HL-60/S4 (cell line): Measurements from ENCODE around the gene TUFT1.
"Not testable (repeated sequence)": the region's sequence is repeated elsewhere in the genome, so short reads cannot be mapped to it uniquely, and the experiment has no call there.

Experiments used
- in situ Hi-C: fragments of 300-500 bp; cut with MboI; formaldehyde crosslinking; loops from 2 replicates; pipeline ENCODE4 v1.14.3; 2022; ENCODE audit warnings: low sequenced_read_pairs

The TUFT1 gene

DNA sequence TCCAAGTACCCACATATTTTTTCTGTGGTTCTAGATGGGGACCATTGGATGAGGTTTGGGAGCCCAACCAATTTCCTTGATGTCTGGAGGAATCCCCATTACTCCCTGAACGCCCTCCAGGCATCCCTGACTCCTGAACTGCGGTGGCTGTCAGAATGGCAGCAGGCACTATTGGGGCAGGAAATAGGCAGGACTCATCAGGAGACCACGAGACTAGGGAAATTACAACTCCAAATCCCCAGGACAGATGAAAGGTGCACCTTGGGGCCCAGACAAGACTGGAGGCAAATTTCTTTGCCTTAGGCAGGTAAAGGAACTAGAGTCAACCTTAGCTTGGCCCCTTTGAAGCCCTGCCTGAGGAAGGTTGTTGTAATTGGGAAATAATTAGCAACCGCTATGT lies 27.8 kb upstream of the TUFT1 start:
- in situ Hi-C loops = no loop called here

DNA sequence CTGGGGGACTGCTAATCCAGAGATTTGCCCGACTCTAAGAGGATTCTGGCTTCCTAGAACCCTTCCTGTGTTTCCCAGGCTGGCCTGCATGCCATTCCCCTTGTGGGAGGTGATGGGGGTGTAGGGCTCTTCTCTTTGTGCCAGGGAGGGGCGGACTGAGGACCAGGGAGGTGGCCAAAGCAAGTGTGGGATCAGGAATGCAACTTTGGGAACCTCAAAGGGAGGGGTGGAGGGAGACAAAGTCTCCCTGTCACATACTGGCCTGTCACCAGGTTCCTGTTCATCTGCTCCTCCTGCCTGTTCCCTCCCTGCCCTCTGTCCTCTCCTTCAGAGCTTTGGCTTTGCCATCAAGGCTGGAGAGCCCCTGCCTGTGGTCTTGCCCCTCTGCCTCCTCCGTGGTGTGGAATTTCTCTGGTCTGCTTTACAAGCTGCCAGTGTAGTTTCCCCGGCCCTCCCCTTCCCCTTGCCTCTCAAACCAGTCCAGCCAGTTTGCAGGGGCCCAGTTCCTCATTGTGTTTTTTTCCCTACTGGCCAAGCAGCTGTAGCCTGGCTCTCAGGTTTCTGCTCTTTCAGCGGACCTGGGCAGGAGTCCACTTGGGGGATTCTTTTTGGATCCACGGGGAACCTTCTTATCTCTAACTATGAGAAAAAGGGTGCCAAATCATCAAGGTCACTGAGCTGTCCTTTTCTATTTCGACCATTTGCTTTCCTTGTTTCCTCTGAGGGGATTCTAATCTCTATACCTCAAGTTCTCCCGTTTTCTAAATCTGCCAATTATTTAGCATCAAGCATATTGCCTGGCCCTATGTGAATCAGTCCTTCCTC lies 27.1 kb upstream of the TUFT1 start:
- in situ Hi-C loops = no loop called here

GRCh38 chr1:151513626-151514121 lies 26.4 kb upstream of the TUFT1 start:
- in situ Hi-C loops = no loop called here

DNA sequence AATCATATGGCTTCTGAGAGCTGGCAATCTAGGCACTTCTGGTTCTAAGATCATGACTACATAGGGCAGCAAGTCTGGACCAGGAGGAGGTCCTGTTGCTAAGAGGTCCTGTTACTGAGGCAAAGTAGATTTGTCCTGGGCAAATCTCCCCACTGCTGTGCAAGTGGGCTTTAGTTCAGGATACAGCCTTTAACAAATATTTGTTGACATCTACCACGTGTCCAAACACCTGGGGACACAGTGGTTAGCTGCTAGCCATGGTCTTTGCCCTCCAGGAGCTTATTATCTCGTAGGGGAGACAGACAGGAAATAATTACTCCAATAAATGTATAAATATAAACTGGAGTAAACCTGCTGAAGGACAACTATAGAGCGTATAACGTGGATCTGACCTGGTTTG lies 25.7 kb upstream of the TUFT1 start:
- in situ Hi-C loops = no loop called here

DNA sequence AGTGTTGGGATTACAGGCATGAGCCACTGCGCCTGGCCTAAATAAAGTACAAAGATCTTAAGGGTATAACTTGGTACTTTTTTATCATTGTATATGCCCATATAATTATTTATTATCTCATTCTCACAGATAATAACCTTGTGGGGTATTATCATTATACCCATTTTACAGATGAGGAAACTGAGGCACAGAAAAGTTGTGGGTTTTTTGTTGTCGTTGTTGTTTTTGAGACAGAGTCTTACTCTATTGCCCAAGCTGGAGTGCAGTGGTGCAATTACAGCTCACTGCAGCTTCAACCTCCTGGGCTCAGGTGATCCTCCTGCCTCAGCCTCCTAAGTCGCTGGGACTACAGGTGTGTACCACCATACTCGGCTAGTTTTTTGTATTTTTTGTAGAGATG lies 24.8 kb upstream of the TUFT1 start:
- in situ Hi-C loops = no loop called here

GRCh38 chr1:151516031-151516511 lies 24.0 kb upstream of the TUFT1 start:
- in situ Hi-C loops = no loop called here

- in situ Hi-C loops = no loop called here
Observed at GRCh38 chr1:151518431-151518830, 21.7 kb upstream of the TUFT1 start.

- in situ Hi-C loops = no loop called here
Observed at GRCh38 chr1:151518936-151519335, 21.2 kb upstream of the TUFT1 start.

GRCh38 chr1:151519667-151520066 lies 20.4 kb upstream of the TUFT1 start:
- in situ Hi-C loops = no loop called here

GRCh38 chr1:151520359-151520758 lies 19.8 kb upstream of the TUFT1 start:
- in situ Hi-C loops = no loop called here

DNA sequence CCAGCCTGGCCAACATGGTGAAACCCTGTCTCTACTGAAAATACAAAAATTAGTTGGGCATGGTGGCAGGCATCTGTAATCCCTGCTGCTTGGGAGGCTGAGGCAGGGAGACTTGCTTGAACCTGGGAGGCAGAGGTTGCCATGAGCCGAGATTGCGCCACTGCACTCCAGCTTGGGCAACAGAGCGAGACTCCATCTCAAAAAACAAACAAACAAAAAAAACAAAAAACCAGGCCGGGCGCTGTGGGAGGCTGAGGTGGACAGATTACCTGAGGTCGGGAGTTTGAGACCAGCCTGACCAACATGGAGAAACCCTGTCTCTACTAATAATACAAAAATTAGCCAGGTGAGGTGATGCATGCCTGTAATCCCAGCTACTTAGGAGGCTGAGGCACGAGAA lies 17.7 kb upstream of the TUFT1 start:
- in situ Hi-C loops = not testable (repeated sequence)

- in situ Hi-C loops = no loop called here
Observed at GRCh38 chr1:151523326-151523725, 16.8 kb upstream of the TUFT1 start.

GRCh38 chr1:151524736-151525135 lies 15.4 kb upstream of the TUFT1 start:
- in situ Hi-C loops = no loop called here

DNA sequence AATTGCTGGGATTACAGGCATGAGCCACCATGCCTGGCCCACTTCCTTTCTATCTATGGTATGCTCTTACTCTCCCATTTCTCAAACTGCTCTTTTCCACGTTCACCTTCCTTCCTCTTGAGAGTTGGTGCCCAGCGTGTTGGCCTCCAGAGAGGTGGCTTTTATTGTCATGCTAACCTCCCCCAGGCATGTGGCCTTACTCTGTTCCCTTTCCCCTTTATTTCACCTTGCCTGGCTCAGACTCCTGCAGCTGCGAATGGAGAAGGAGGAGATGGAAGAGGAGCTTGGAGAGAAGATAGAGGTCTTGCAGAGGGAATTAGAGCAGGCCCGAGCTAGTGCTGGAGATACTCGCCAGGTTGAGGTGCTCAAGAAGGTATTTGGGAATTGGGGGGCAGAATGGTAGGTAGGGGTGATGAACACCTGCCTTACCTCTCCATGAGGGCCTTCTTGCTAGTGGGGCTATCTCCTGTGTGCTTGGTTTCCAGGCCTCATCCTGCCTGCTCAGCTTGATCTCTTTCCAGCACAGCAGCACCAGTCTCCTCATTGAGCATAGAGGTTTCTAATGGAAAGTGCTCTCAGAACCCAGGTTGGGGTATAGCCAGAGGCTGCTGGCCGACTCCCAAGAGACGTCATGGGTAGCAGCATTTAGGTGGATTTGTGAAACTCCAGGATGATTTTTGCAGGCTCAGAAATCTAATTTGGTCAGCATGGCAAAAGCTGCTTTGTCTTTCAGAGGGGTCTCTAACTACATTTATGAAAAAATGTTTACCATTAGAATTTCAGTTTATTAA lies 13.2 kb upstream of the TUFT1 start:
- in situ Hi-C loops = no loop called here

DNA sequence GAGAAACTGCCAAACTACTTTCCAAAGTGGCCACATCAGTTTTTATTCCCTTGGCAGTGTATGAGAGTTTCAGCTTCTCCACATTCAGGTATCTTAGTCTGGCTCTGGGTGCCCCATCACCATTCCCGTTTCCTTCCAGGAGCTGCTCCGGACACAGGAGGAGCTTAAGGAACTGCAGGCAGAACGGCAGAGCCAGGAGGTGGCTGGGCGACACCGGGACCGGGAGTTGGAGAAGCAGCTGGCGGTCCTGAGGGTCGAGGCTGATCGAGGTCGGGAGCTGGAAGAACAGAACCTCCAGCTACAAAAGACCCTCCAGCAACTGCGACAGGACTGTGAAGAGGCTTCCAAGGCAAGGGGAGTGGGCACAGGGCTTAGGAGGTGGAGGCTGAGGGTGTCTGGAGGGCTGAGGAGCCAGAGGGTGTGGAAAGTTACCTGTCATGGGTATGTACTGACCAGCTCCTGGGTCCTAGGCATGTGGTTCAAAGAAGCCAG lies 10.9 kb upstream of the TUFT1 start:
- in situ Hi-C loops = no loop called here

- in situ Hi-C loops = no loop called here
Observed at GRCh38 chr1:151529781-151530180, 10.3 kb upstream of the TUFT1 start.

- in situ Hi-C loops = no loop called here
Observed at GRCh38 chr1:151530461-151530860, 9.6 kb upstream of the TUFT1 start.

DNA sequence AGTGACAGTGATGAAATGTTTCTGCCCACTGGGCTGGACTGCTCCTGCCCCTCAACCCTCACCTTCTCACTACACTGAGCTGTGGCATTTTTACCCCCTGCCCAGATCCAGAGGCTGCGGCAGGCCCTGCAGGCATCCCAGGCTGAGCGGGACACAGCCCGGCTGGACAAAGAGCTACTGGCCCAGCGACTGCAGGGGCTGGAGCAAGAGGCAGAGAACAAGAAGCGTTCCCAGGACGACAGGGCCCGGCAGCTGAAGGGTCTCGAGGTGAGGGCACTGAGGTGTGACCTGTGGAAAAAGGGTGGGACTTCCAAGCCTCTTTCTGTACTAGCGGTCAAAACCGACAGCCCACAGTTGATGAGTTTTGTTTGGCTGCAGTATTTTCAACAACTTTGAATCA lies 6.2 kb upstream of the TUFT1 start:
- in situ Hi-C loops = no loop called here

GRCh38 chr1:151534662-151535278 lies 5.3 kb upstream of the TUFT1 start:
- in situ Hi-C loops = no loop called here

- in situ Hi-C loops = no loop called here
Observed at GRCh38 chr1:151535326-151536271, 4.5 kb upstream of the TUFT1 start.
